GM23248 (cell line): Measurements from ENCODE around the gene TP53AIP1.

Experiments used
- EZH2 ChIP-seq: fragments of 200-600 bp; sonication (generic); IDR thresholded peaks from 2 replicates; pipeline ENCODE4 v1.6.1; 2018; ENCODE audit warnings: antibody characterized with exemption, mild to moderate bottlenecking; ENCODE audit not compliant: insufficient read depth, poor library complexity, severe bottlenecking
- EZH2phosphoT487 ChIP-seq: fragments of 200-600 bp; sonication (generic); IDR thresholded peaks from 2 replicates; pipeline ENCODE4 v1.6.1; 2018; ENCODE audit warnings: antibody characterized with exemption, moderate library complexity, mild to moderate bottlenecking, low read depth; ENCODE audit not compliant: insufficient read depth

DNA sequence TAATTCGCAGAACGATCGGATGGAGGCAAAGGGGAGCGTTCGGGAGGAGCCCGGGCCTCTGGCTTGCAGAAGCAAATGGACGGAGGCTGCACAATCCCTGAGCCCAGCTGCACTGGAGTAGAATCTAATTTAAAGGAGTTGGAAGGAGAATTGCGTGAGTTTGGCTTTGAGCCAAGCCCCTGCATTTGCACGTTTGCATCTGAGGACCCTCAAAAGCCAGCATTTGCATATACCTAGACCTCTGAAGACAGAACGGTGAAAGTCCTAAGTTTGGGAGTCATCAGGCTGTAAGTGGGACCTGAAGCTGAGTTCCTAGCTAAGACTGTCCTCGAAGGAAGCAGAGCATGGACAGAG is 15.6 kb downstream of the TP53AIP1 start:
- TF ChIP-seq EZH2 (no peak), EZH2phosphoT487 (no peak)
